Measurements from ENCODE around the gene NOTUM.

The NOTUM gene

DNA sequence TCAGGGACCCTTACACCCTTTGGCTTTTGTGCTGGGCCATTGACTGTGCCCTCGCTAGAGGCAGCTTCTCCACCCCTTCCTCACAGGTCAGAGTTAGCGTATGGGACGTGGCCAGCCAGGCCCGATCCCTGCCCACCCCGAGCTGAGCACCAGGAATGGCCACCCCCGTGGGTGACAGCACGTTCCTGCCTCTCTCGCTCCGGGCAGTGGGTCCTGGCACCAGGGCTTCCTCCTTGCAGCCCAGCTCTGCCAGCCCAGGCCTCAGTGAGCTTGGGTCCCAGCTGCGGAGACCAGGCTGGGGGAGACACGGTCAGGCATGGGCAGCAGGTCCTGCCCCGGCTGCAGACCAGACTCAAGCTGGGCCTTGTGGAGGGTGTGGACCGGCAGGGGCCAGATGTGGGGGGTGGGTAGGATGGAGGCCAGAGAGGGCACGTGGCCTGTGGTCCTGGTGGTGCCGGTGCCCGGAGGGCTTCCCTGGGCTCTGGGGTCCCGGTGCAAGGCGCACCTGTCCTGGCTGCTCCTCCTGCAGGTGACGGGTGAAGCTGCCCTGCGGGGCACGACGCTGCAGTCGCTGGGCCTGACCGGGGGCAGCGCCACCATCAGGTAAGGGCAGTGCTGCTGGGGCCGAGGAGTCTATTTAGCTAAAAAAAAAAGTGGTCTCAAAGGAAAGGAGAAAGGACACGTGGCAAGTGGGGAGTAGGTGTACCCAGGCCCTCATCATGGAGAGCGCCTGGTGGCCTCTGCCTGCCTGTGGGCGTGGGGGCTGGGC is 34.7 kb upstream of the NOTUM start:
- Histone ChIP-seq H3K4me2 (ENCODE audit: insufficient read depth, low read length) (no peak overlapping the region), H3K27me3 (ENCODE audit: insufficient read depth, low read length, poor library complexity) (no peaks in the 10 kb centered on the region), H3K79me2 (ENCODE audit: insufficient read depth, low read length) (peaks cover 8% of the 10 kb centered on the region; the same call in 1 of the 2 replicates), H3K36me3 (ENCODE audit: insufficient read depth, low read length) (no peaks in the 10 kb centered on the region), H3K9ac (ENCODE audit: low read depth, low read length) (no peak overlapping the region), H3K9me3 (ENCODE audit: insufficient read depth, low read length, severe bottlenecking) (no peaks in the 10 kb centered on the region), H4K20me1 (ENCODE audit: insufficient read depth, low read length) (peaks cover 13% of the 10 kb centered on the region; the same call in 1 of the 2 replicates), H3K4me1 (ENCODE audit: insufficient read depth, low read length) (no peaks in the 10 kb centered on the region), H3K27ac (ENCODE audit: low read length) (no peak overlapping the region), H3K4me3 (ENCODE audit: low read depth in 1 of 2, low read length in 2 of 2) (no peak overlapping the region), H2AFZ (ENCODE audit: low read depth, low read length) (no peak overlapping the region)
- DNase-seq (no peak), ATAC-seq (ENCODE audit: insufficient read depth, low read depth) (no peak)
- TF ChIP-seq, protein P1, sequence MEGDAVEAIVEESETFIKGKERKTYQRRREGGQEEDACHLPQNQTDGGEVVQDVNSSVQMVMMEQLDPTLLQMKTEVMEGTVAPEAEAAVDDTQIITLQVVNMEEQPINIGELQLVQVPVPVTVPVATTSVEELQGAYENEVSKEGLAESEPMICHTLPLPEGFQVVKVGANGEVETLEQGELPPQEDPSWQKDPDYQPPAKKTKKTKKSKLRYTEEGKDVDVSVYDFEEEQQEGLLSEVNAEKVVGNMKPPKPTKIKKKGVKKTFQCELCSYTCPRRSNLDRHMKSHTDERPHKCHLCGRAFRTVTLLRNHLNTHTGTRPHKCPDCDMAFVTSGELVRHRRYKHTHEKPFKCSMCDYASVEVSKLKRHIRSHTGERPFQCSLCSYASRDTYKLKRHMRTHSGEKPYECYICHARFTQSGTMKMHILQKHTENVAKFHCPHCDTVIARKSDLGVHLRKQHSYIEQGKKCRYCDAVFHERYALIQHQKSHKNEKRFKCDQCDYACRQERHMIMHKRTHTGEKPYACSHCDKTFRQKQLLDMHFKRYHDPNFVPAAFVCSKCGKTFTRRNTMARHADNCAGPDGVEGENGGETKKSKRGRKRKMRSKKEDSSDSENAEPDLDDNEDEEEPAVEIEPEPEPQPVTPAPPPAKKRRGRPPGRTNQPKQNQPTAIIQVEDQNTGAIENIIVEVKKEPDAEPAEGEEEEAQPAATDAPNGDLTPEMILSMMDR (IDR thresholded peaks at IDR 0.05; ENCODE audit: borderline replicate concordance, extremely low read depth, low read length, poor library complexity, severe bottlenecking) = no peak
- no peak for TF ChIP-seq EZH2 (IDR thresholded peaks at IDR 0.05; ENCODE audit: borderline replicate concordance, low read depth, low read length, severe bottlenecking)

DNA sequence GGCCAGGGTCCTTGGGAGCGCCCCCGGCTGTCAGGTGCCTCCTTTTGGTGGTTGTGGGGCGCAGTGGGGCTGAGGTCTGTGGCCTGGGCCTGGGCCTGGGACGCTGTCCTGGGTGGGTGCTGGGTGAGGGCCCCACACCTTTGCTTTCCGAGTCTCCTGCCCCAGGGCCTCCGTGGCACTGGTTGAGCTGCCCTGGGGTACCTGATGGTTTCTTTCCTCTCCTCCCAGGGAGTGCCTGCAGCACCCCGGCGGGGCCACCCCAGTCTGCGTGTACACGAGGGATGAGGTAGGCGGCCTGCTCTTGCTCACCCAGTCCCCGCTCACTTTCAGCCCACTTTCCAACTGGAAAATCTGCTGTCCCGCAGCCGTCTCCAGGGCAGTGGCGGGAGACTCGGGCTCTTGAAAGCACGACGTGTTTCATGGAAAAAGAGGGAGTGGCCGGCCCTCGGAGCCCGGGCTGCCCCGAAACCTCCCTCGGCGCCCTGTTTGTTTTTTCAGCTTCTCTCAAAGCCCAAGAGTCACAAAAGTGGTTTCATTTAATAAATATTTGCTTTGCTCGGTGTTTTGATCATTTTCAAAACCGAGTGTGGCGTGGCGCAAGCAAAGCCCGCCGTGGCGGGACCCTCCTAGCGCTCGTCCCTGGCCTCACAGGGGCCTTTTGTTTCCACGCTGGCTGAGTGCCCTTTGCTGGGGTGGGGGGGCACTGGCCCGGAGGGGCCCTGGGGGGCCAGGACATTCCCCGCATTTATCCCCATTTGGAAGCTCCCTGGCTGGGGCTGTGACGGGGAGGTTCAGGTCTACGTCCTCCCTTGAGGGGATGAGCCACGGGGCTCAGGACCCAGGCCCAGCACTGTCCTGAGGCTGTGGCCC is 33.8 kb upstream of the NOTUM start:
- ATAC-seq (ENCODE audit: insufficient read depth, low read depth) (no peak), DNase-seq (no peak)
- Histone ChIP-seq H3K4me2 (ENCODE audit: insufficient read depth, low read length) (no peak overlapping the region), H3K4me3 (ENCODE audit: low read depth in 1 of 2, low read length in 2 of 2) (no peak overlapping the region), H3K27me3 (ENCODE audit: insufficient read depth, low read length, poor library complexity) (no peaks in the 10 kb centered on the region), H2AFZ (ENCODE audit: low read depth, low read length) (no peak overlapping the region), H3K9ac (ENCODE audit: low read depth, low read length) (no peak overlapping the region), H3K4me1 (ENCODE audit: insufficient read depth, low read length) (no peaks in the 10 kb centered on the region), H3K36me3 (ENCODE audit: insufficient read depth, low read length) (no peaks in the 10 kb centered on the region), H3K79me2 (ENCODE audit: insufficient read depth, low read length) (peaks cover 8% of the 10 kb centered on the region; the same call in 1 of the 2 replicates), H3K27ac (ENCODE audit: low read length) (no peak overlapping the region), H4K20me1 (ENCODE audit: insufficient read depth, low read length) (peaks cover 13% of the 10 kb centered on the region; the same call in 1 of the 2 replicates), H3K9me3 (ENCODE audit: insufficient read depth, low read length, severe bottlenecking) (no peaks in the 10 kb centered on the region)
- no peak for TF ChIP-seq EZH2 (IDR thresholded peaks at IDR 0.05; ENCODE audit: borderline replicate concordance, low read depth, low read length, severe bottlenecking)
- TF ChIP-seq, protein P1 (IDR thresholded peaks at IDR 0.05; ENCODE audit: borderline replicate concordance, extremely low read depth, low read length, poor library complexity, severe bottlenecking) = no peak

DNA sequence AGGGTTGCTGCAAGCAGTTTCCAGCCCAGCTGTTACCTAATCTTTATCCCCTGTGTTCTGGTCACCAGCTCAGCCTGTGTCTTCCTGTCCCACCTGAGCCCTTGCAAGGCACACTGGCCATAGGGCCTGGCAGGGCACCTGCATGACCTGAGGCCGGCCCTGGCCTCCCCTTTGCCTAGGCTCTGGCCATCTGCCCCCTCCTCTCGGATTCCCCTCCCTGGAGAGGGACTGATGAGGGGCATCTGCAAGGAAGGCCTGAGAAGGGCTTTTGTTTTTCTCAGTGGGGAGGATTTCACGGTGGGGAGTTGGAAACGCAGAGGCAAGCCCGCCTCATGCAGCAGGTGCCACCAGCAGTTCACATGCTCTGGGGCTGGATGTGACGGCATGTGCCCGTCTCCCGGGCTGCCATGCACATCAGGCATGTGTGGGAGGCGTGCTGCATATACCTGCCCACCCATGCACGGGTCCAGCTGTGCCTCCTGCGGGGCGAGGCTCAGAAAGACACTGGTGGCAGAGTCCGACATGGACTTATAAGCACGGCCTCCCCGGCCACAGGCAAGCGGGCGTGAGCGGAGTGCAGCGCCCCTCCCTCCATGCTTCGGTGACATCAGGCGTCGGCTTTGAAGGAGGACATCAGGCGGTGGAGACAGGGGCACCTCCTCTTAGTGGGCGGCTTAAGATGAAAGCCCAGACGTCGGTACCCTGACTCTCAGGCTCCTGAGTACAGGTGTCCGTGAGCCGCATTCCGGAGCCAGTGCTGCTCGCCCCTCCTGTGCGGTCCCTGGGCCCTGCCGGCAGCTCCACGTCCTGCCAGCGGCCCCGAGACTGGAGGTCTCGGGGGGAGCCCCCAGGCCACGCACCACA is 33.0 kb upstream of the NOTUM start:
- peaks cover 8% of the 10 kb centered on the region; the same call in 1 of the 2 replicates for H3K79me2 ChIP-seq (ENCODE audit: insufficient read depth, low read length)
- TF ChIP-seq EZH2 (IDR thresholded peaks at IDR 0.05; ENCODE audit: borderline replicate concordance, low read depth, low read length, severe bottlenecking) = no peak
- TF ChIP-seq, protein P1 (IDR thresholded peaks at IDR 0.05; ENCODE audit: borderline replicate concordance, extremely low read depth, low read length, poor library complexity, severe bottlenecking) = no peak
- no peak overlapping the region for H2AFZ ChIP-seq (ENCODE audit: low read depth, low read length)
- no peak overlapping the region for H3K4me3 ChIP-seq (ENCODE audit: low read depth in 1 of 2, low read length in 2 of 2)
- H3K4me1 ChIP-seq (ENCODE audit: insufficient read depth, low read length) = no peaks in the 10 kb centered on the region
- no peak overlapping the region for H3K9ac ChIP-seq (ENCODE audit: low read depth, low read length)
- no peaks in the 10 kb centered on the region; the same call in 1 of the 2 replicates for H3K36me3 ChIP-seq (ENCODE audit: insufficient read depth, low read length)
- H3K9me3 ChIP-seq (ENCODE audit: insufficient read depth, low read length, severe bottlenecking) = no peaks in the 10 kb centered on the region
- peaks cover 18% of the 10 kb centered on the region; the same call in 1 of the 2 replicates for H4K20me1 ChIP-seq (ENCODE audit: insufficient read depth, low read length)
- no peak overlapping the region for H3K27ac ChIP-seq (ENCODE audit: low read length)
- no peaks in the 10 kb centered on the region for H3K27me3 ChIP-seq (ENCODE audit: insufficient read depth, low read length, poor library complexity)
- ATAC-seq (ENCODE audit: insufficient read depth, low read depth) = no peak
- H3K4me2 ChIP-seq (ENCODE audit: insufficient read depth, low read length) = no peak overlapping the region
- no peak for DNase-seq

Measured in DND-41 (cell line).